ENCODE measurements around the gene PCBP3.

PCBP3 gene

GRCh38 chr21:45769294-45769693 is 125.8 kb downstream of the PCBP3 start:
- TF ChIP-seq, protein P1, sequence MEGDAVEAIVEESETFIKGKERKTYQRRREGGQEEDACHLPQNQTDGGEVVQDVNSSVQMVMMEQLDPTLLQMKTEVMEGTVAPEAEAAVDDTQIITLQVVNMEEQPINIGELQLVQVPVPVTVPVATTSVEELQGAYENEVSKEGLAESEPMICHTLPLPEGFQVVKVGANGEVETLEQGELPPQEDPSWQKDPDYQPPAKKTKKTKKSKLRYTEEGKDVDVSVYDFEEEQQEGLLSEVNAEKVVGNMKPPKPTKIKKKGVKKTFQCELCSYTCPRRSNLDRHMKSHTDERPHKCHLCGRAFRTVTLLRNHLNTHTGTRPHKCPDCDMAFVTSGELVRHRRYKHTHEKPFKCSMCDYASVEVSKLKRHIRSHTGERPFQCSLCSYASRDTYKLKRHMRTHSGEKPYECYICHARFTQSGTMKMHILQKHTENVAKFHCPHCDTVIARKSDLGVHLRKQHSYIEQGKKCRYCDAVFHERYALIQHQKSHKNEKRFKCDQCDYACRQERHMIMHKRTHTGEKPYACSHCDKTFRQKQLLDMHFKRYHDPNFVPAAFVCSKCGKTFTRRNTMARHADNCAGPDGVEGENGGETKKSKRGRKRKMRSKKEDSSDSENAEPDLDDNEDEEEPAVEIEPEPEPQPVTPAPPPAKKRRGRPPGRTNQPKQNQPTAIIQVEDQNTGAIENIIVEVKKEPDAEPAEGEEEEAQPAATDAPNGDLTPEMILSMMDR (conservative IDR thresholded peaks at IDR 0.05): no peak
- H3K27ac ChIP-seq: no peak overlapping the region

DNA sequence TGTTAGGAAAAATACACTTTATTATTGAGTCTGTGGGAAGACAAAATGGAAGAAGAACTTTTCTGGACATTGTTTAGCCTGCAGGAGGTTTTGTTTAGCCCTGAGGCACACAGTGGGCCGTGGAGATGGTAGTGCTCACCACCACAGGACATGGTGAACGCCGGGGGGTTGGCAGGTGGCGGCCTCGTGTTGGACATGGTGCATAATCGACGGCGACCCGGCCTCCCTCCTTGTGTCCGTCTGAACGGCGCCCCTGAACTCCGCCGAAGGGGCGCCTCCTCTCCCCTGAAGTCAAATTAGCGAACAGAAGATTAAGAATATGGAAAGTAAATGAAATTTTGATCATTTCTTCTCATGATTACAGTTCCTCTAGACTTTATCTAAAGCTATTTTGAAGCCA is 126.4 kb downstream of the PCBP3 start:
- no peak overlapping the region for H3K27ac ChIP-seq
- TF ChIP-seq, protein P1 (conservative IDR thresholded peaks at IDR 0.05): no peak

DNA sequence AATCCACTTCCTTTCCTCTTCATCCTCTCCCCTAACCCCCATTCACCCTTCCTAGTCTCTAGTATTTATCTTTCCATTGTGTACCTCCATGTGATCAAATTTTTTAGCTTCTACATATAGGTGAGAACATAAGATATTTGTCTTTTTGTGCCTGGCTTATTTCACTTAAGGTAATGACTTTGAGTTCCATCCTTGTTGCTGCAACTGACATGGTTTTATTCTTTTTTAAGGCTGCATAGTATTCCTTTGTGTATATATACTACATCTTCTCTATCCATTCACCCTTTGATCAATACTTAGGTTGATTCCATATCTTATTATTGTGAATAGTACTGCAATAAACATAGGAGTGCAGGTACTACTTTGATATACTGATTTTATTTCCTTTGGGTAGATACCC is 128.7 kb downstream of the PCBP3 start:
- H3K27ac ChIP-seq: no peak overlapping the region
- TF ChIP-seq, protein P1 (conservative IDR thresholded peaks at IDR 0.05): no peak

DNA sequence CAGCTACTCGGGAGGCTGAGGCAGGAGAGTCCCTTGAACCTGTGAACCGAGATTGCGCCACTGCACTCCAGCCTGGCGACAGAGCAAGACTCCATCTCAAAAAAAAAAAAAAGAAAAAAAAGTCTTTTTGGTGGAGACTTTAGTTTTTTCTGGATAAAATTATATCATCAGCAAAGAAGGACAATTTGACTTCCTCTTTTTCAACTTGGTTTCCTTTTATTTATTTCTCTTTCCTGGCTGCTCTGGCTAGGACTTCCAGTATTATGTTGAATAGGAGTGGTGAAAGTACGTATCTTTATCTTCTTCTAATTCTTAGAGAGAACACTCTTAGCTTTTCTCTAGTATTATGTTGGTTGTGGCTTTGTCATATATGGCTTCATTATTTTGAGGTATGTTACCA is 130.8 kb downstream of the PCBP3 start:
- TF ChIP-seq, protein P1 (conservative IDR thresholded peaks at IDR 0.05): no peak
- no peak overlapping the region for H3K27ac ChIP-seq

DNA sequence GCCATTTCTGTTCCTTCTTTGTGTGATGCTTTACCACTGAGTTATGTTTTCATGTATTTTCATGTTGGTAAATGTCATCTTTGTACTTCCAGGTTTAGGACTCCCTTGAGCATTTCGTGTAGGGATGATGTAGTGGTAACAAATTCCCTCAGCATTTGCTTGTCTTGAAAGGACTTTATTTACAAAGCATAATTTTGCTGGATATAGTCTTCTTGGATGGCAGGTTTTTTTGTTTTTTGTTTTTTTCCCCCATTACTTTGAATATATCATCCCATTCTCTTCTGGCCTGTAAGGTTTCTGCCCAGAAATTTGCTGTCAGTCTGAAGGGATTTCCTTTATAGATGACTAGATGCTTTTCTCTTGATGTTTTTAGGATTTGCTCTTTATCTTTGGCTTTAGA is 133.4 kb downstream of the PCBP3 start:
- H3K27ac ChIP-seq: no peak overlapping the region
- TF ChIP-seq, protein P1 (conservative IDR thresholded peaks at IDR 0.05): no peak

DNA sequence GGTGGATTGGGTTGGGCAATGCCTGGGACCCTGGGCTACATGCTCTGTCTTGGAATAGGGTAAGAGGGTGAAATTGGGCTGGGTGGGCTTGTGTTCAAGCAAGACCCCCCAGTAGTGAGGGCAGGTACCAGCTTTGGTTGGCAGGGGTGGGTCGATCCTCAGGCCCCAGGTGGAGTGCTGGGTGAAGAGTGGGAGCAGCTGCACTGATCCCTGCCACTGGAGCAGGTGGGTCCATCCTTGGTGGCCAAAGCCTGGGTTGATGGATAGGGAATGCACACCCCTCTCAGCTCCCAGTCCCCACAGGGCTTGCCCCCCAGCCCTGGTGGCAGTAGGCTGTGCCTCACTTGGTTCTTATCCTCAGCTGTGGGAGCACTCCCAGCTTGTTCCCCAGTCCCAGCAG is 135.2 kb downstream of the PCBP3 start:
- no peak overlapping the region for H3K27ac ChIP-seq
- TF ChIP-seq, protein P1 (conservative IDR thresholded peaks at IDR 0.05): no peak

- TF ChIP-seq, protein P1 (conservative IDR thresholded peaks at IDR 0.05): no peak
- H3K27ac ChIP-seq: no peak overlapping the region
These were observed 135.7 kb downstream of the PCBP3 start for GRCh38 chr21:45779226-45779625.

GRCh38 chr21:45780647-45781046 is 137.1 kb downstream of the PCBP3 start:
- H3K27ac ChIP-seq: no peak overlapping the region
- TF ChIP-seq, protein P1 (conservative IDR thresholded peaks at IDR 0.05): no peak
